ENCODE measurements around the gene SLC25A22.

The SLC25A22 gene

DNA sequence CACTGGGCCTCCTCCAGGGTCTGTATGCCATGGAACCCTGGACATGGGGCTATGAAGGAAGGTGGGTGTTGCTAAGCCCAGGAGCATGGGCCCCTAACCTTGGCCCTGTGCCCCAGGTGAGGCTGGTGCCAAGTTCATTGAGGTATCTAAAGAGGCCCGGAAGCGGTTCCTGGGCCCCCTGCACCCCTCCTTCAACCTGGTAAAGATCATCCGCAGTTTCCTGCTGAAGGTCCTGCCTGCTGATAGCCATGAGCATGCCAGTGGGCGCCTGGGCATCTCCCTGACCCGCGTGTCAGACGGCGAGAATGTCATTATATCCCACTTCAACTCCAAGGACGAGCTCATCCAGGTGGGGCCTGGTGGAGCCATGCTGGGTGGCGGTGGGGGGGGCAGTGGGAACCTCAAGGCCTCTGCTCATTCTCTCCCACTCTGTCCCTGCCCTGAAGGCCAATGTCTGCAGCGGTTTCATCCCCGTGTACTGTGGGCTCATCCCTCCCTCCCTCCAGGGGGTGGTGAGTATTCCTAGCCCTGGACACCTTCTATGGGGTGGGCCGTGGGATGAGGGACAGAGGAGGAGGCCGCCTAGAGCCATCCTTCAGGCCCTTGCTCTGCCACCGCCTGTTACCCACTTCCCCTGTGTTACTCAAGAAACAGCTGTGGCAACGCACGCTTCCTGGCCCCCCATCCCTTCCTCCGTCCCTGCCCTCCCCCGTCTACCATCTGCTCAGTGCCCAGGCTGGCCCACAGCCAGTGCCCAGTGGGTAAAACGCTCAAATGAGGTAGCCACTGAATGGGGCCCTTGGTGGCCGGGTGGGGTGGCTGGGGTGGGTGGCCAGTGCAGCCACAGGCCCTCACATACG lies 23.7 kb upstream of the SLC25A22 start:
- DNase-seq (ENCODE audit: low spot score) = no peak

DNA sequence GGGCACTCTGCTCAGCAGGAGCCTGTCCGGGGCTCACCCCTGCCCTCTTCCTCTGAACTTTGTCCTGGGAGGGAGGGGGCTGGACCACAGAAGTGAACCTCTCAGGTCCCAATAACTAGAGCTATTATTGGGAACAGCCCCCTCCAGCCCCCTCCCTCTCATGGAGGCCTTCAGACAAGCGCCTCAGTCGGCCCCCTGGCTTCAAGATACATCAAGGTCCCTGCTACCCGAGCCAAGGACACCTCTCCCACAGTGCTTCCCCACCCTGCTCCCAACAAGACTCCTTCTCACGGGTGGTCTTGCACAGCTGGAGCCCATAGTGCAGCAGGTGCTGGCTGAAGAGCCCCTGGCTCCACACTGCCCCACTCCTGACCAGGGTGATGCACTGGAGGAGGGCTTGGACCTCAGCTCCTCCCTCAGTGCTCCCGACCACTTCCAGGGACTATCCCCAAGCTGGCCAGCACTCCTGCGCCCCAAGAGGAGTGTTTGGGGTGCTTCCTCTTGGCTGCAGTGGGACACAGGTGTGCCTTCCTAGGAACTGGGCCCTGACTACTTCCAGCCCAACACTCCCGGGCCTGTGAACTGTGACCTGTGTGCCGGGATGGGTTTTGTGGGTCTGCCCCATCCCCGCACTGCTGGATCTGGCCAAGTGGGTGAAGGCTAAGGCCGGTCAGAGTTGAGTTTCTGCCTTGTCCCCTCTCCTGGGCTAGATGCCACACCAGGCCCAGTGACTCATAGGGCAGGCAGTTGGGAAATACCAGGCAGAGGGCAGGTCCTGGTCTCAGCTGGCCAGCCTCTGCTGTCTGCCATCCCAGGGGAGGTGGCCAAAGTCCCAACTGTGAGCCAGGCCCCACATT lies 22.8 kb upstream of the SLC25A22 start:
- peak; percentile 82 for DNase-seq (ENCODE audit: low spot score)

DNA sequence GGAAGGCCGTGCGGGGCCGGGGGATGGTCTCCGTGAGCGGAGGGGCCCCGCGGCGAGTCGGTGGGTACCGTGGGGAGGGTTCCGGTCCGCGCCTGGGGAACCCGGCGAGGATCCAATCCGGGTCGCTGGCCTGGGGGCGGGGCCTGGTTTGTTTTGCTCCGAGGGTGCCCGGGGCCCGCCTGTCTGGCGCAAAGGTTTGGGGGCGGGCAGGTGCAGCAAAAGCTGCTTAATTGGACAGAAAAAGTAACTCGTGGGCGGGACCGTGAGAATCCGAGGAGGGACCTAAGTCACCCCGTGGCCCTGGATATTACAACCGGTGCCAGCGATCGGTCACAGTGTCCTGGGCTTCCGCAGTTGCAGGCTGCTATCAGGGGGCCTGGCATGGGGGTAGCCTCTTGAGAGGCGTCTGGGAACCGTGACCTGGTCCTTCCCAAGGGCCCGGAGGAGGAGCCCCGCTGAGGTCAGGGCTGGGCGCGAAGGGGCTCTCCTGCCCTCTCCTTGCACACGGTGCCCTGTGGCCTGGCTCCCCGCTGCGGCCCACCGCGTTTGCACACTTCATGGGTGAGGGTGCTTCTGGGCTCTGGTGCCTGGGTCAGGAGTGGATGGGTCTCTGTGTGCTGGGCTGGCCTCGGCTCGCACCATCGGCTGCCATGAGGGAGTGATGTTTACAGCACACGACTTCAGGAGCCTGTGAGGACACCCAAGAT lies 22.0 kb upstream of the SLC25A22 start:
- DNase-seq (ENCODE audit: low spot score) = peak; percentile 74

DNA sequence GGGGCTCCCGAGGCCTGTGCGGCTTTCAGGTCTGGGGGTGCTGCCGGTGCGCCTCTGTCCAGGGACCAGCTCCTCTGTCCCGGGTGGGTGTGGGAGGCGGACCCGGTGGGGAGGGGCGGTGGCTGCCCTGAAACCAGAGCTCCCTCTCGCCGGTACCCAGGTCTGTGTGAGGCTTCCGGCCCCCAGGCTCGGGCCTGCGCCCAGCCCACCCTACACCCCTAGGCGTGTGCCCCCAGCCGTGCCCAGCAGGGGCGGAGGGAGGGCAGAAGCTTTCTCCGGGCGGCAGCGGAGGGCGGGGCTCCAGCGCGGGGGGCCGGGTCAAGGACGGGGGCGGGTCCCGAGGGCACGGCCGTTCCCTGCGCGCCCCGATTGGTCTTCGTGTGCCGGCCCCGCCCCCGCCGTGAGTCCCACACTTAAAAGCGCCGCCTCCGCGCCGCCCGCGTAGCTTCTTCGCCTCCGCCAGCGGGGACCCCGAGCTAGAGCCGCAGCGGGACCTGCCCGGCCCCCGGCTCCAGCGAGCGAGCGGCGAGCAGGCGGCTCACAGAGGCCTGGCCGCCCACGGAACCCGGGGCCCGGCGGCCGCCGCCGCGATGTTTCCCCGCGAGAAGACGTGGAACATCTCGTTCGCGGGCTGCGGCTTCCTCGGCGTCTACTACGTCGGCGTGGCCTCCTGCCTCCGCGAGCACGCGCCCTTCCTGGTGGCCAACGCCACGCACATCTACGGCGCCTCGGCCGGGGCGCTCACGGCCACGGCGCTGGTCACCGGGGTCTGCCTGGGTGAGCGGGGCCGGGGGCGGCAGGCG lies 21.2 kb upstream of the SLC25A22 start:
- peak; percentile 96 for DNase-seq (ENCODE audit: low spot score)

DNA sequence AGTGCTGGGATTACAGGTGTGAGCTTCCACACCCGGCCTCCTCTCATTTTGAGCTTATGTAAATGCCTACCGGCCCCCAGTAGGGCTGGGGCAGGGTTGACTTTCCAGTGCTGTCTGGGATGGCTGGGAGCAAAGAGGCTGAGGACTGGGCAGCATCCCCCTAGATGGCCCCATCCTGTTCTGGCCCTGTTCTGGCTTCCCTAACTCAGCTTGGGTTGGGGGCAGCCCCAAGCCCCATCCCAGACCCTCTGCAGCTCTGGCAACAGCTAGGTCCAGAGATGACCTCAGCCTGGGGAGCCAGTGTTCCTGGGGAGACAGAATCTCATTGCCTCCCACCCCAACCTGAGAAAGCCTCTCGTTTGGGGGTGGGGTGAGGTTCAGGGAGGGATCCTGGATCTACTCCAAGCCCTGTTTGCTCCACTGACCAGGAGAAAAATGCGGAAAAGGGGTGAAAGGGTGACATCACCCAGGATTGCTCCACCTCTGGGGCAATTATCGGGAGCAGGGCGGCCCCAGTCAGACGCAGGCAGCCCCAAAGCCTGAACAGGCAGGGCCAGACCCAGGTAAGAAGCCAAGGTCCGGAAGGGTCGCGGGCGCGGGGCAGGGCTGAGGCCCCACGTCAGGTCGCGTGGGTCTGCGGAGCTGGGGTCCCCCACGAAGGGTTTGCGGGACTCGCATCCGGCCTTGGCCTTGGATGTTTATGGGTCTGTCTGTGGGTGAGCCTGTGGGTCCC lies 20.5 kb upstream of the SLC25A22 start, which contains the start of gene PNPLA2:
TSS of gene PNPLA2 (plus strand) at position 519 of the 733 bp plus-strand sequence. CDS start 805 bp downstream, outside the sequence.
- DNase-seq (ENCODE audit: low spot score) = peak; percentile 81

DNA sequence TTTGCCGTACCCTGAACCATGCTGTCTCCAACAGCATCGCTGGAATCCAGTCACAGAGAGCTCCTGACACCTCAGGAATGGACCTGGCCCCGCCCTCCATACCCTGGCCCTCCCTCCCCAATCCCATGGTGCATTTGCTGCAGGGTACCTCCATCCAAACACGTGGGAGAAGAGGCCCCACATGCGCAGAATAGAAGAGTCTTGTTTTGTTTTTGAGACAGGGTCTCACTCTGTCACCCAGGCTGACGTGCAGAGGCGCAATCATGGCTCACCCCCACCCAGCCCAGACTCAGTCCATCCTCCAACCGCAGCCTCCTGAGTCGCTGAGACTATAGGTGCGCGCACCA lies 18.3 kb upstream of the SLC25A22 start:
- no peak for DNase-seq (ENCODE audit: low spot score)

DNA sequence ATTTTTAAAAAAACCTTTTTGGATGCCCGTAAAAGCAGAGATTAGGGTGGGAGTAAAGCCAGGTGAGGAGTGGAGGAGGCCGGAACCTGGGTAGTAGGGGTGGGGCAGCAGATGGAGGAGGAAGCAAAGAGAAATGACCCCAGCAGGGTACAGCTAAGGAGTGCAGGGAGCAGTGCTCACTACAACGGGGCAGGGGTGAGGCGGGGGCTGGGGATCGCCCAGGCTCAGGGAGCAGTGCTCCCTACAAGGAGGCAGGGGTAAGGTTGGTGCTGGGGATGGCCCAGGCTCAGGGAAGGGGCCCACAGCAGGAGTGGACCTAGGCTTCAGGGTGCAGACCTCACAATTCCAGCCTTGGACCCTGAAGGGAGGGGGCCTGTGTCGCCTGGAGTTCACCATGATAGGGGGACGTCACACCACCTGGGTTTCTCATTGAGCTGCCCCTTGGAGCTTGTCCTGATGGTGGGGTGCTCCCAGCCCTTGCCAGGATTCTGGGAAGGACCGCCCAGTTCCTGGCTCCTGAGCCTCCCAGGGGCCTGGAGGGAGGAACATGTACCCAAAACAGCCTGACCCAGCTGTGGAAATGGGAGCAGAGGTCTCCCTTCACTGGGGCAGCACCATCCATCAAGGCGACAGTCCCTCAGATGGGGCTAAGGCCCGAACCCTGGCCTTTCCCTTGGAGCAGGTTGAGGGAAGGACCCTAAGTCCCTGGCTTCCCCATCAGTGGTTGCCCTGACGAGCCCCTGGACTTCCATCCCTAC lies 17.8 kb upstream of the SLC25A22 start:
- DNase-seq (ENCODE audit: low spot score) = no peak

DNA sequence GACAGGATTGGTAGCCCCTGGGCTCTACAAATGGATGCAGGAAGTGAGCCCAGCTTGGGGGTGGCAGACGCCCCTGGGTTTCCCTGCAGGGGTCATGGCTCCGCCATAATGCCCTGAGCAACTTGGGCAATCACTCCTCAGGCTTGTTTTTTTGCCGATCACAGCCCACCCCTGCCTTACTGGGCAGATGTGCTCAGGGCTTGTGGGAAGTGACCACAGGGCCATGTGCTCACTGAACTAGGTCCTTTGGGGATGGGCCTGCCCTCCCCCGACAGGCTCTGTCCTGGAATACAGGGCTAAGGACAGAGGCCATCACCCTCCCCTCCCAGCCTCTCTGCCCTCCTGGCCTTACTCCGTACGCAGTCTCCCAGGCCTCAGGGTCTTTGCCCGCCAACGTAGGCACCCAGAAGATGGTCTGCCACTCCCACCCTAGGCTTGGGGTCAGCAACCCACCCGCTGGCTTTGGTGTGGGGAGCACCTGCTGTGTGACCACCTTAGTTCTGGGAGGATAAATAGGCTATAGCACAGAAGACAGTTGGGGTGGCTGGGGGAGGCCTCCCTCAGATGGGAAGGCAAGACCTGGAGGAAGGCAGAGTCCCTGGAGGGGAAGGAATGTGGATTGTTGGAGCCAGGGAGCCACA lies 15.5 kb upstream of the SLC25A22 start:
- DNase-seq (ENCODE audit: low spot score) = no peak

DNA sequence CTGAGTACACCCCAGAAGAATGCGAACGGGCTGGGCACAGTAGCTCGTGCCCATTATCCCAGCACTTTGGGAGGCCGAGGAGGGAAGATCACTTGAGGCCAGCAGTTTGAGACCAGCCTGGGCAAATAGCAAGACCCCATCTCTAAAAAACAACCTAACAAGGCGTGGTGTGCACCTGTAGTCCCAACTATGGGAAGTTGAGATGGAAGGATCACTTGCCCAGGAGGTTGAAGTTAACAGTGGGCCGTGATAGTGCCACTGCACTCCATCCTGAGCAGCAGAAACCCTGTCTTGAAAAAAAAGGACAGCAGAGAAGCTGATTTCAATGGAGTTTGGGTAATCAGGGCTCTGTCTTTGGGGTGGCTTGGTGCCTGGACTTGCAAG lies 15.0 kb upstream of the SLC25A22 start:
- DNase-seq (ENCODE audit: low spot score) = no peak

DNA sequence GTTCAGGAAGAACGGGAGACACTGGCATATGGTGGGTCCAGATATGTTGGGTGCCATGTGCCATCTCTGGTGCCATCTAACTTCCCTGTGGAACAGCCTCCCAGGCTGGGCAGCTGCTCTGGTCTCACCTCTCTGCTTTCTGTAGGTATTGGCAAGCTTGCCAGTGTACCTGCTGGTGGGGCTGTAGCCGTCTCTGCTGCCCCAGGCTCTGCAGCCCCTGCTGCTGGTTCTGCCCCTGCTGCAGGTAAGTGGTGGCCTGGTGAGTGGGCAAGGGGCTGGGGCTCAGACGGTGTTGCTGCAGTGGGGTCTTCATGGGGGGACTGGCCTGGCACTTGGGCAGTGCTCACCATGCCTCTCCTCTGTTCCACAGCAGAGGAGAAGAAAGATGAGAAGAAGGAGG lies 14.3 kb upstream of the SLC25A22 start:
- DNase-seq (ENCODE audit: low spot score) = no peak

DNA sequence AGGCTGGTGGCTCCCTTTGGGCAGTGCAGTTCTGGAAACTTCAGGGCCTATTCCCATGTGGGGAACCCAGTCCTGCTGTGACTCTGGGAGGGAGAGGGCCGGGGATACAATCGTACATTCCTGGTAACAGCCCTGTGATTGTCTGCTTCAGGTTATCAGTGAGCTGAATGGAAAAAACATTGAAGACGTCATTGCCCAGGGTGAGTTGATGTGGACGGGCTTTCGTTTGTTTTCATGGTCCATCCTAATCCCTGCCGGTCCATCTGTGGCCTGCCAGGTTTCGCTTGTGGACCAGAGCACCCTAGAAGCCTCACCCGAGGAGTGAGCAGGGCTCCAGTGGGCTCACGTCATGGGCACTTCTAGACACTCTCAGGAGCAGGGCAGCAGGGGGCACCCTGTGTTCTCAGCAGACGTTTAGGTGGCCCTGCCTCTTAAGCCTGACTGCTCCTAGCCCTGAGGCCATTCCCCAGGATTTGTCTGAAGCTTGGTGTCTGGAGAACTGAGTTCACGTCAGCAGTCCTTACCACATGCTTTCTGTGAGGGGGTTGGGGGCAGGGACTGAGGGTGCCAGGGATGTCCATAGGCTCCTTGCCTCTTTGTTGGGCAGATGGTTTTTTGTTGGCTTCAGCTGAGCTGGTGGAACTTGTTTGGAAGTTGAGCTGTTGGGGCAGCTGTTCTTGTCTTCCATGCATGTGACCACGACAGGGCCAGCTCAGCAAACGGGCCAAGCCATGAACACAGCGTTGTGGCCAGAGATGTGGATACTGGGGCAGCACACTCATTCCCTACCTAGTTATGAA lies 13.6 kb upstream of the SLC25A22 start:
- DNase-seq (ENCODE audit: low spot score) = no peak

DNA sequence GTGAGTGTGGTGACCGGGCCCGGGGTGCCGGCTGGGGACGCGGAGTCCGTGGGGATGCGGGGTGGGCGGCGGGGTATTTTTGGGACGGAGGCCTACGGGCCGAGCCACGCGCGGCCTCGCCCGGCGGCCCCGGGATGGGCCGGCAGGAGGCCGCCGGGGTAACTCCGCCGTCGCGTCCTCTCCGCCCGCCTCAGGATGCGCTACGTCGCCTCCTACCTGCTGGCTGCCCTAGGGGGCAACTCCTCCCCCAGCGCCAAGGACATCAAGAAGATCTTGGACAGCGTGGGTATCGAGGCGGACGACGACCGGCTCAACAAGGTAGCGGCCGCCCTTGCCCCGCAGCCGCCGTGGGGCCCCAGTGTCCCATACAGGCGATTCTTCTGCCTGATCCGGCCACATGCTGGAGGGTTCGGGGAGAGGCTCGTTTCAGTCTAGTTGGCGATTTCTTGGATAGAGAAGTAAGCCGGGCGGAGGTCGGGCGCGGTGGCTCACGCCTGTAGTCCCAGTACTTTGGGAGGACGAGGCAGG lies 12.0 kb upstream of the SLC25A22 start:
- DNase-seq (ENCODE audit: low spot score) = no peak

DNA sequence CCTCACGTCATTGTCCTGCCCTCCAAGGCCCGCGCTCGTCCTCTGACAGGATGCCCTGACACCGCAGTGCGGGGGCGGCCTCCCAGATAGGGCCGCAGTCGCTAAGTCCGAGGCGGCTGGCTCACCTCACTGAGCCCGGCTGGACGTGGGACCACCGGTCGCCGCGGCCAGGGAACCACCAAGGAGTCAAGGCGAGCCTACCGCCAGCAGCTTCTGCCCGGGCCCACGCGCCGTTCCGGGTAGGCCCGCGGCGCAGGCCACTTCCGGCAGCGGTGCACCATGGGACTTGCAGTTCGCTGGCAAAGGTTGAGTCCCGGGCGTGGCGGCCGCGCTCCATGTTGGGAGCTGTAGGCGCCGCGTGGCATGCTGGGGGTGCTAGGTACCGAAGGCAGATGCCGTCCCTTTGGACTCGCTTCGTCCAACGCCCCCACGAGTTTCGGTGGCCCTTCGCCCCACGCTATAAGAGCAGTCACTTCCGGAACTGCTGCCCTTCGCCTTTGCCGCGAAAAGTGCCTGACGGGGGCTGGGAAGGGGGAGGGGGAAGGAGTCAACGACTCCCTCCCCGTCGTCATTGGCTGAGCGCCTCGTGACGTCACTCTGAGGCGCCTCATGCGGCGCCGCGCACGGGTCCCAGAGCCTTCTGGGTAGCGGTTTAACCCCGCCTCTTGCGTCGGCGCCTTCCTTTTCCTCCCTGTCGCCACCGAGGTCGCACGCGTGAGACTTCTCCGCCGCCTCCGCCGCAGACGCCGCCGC lies 11.4 kb upstream of the SLC25A22 start, which contains the start of gene RPLP2:
TSS of gene RPLP2 (plus strand) at position 681 of the 753 bp plus-strand sequence. CDS start 268 bp downstream, outside the sequence.
- peak; percentile 96 for DNase-seq (ENCODE audit: low spot score)

DNA sequence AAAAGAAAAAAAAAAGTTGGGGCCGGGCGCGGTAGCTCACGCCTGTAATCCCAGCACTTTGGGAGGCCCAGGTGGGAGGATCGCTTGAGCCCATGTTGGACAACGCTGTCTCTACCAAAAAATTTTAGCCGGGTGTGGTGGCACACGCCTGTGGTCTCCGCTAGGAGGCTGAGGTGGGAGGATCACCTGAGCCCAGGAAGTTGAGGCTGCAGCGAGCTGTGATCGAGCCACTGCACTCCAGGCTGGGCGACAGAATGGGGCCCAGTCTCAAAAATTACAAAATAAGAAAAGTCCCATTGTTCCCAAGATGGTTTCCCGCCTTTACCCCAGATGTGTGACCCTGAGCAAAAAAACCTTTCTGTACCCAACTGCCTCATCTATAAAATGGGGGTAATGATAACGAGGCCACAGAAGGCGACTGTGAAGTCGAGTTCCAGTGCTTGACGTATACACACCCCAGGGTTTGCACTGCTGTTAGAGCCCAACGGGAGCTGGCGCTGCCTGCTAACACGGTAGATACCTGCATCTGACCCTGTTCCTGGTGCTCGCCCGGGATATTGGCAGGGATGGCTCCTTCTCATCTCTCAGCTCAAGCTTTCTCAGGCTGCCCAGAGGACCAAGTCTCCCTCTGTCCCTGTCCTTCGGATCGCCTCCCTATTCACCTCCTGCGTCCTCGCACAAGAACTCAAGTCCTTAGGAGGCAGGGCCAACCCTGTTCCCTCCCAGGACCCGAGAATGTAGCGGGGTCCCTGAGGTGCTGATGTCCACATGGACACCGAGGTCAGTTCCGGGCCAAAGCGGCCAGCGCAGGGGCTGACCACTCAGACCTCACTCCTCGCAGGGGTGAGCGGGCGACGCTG lies 10.6 kb upstream of the SLC25A22 start:
- DNase-seq (ENCODE audit: low spot score) = peak; percentile 84

DNA sequence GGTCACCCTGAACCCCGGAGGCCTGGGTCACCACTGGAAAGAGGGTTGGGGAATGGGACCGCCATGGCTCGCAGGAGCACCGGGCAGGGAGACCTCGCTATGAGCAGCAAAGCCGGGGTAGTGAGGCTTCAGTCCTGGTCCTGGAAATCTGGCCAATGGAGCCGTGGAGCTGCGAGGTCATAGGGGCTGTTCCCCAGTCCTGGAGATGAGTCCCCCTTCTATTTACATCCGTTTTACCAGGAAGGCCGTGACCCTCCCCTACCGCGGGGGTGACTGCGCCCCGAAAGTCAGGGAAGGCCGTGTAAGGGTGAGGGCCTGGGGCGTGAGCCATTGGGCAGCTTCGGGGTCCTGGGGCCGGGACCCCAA lies 6.5 kb upstream of the SLC25A22 start:
- no peak for DNase-seq (ENCODE audit: low spot score)

DNA sequence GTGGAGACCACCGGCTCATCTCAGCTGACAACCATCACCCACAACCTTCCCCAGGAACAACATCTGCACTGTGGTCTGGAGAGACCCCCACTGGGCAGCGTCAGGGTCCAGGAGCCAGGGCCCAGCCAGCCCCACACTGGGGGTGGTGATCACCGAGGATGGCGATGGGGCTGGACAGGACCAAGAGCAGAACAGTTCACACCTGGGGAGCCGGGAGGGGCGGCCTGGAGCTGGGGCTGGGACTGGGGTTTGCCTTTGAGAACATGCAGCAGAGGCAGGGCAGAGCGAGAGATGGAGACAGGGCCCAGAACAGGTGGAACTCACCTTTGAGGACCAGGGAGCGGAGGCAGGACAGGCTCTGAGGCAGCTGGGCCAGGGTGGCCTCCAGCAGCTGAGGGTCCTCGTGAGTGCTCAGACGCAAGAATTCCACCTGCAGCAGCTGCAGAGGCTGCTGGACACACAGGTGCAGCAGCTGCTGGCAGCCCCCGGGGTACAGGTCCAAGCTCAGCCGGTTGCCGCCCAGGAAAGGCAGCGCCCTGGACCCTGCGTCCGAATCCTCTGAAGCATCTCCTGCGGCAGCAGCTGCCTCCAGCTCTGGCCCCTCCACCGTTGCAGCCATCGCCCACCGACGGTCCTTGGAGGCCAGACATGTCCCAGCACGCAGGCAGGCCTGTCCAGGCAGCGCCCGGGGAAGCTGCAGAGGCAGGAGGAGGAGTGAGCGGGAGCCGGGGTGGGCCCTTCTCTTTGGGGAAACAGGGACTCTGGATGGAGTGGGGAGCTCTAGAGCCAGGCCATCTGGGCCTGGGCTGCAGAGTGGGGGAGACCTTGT lies 5.9 kb upstream of the SLC25A22 start:
- DNase-seq (ENCODE audit: low spot score) = no peak

All from GM03348 (cell line).